HL-60/S4 (cell line): Measurements from ENCODE around the gene TOMM20L.
"Not testable (repeated sequence)": the region's sequence is repeated elsewhere in the genome, so short reads cannot be mapped to it uniquely, and the experiment has no call there.

ENCODE experiments used
- in situ Hi-C: fragments of 300-500 bp; cut with MboI; formaldehyde crosslinking; loops from 2 replicates; pipeline ENCODE4 v1.14.3; 2022; ENCODE audit warnings: low sequenced_read_pairs

Gene TOMM20L

GRCh38 chr14:58395812-58396788, at the start of gene TOMM20L:
Gene TOMM20L, plus strand, starts transcription at chr14:58395930. Its CDS starts 28 bp downstream, at chr14:58395958.
- in situ Hi-C loops, result no loop called here

DNA sequence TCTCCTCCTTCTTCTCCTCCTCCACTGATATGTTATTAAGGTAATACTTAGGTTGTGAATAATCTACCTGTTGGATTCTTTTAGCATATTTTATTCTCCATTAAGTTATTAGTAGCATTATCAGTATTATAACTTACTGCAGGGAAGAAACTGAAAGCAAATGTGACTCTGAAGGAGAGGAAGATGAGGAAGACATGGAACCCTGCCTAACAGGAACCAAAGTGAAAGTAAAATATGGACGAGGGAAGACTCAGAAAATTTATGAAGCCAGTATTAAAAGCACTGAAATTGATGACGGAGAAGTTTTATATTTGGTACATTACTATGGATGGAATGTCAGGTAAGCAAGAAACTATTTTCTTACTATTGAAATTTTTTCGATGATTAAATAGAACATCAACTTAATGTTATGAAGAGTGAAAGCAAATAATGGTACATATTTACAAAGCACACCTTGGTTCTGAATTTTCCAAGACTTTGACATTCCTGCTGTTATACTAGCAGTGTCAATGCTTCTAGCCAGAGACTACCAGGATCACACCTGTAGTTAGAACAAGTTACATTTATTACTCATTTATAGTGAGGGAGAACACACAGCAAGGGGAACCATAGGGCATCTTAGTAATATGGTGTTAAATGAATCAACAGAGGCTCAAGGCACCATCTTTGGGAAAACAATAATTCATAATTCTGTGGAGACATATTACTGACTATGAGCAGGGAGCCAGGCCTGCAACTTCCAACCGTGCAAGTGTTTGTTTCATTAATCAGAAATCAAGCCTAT, 42.0 kb upstream of the TOMM20L start:
- in situ Hi-C loops, result no loop called here

GRCh38 chr14:58354808-58355207, 40.9 kb upstream of the TOMM20L start:
- in situ Hi-C loops, result no loop called here

DNA sequence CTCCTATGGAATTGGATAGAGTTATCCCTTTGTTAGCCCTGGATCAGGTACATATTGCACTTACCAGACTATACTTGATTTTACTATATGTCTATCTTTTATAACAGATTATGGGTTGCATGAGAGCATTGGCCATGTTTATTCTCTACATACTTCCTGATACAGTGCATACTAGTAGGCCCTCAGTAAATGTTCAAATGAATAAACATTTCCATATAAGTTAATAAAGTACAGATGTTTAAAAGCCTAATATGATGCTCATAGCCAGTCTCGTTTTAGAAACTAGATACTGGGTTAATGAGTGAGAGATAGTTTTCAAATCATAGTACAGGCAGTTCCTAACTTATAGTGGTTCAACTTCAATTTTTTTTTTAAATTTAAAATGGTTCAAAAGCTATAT, 39.5 kb upstream of the TOMM20L start:
- in situ Hi-C loops, result no loop called here

GRCh38 chr14:58362272-58362671, 33.5 kb upstream of the TOMM20L start:
- in situ Hi-C loops, result not testable (repeated sequence)

- in situ Hi-C loops, result no loop called here
These were observed 32.8 kb upstream of the TOMM20L start for GRCh38 chr14:58362798-58363412.

GRCh38 chr14:58364316-58364715, 31.4 kb upstream of the TOMM20L start:
- in situ Hi-C loops, result no loop called here

DNA sequence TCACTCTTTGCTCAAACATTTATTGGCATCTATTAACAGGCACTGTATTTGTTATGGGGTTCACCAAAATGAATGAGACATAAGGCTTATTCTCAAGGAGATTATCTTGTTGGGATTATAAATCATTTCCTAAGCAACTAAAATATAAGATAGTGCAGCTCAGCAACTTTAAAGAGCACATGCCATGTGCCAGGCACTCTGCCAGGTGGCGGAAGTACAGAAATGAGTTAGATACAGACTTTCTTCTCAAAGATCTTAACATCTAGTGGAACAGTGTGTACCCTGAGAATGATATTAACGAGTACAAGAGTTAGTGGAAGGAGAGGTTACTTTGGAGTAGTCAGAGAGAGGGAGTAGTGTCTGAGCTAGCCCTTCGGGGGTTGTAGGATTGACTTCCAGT, 28.4 kb upstream of the TOMM20L start:
- in situ Hi-C loops, result no loop called here

GRCh38 chr14:58368956-58369355, 26.8 kb upstream of the TOMM20L start:
- in situ Hi-C loops, result no loop called here

DNA sequence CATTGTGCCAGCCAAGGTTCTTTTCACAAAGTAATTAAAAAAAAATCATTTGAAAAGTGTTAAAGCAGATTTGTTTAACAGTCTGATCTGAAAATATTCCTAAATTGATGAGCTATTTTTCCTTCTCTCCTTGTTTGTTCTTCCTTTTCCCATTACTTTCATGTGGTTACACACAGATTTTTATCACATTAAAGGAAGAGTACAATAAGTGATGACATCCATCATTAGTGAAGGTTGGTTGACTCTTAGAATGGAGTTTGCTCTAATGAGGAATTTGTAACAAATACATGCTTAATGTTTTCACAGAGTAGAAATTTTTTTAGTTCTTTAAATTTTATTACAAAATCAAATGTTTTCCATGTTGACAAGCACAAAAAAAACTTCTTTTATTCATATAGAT, 18.9 kb upstream of the TOMM20L start:
- in situ Hi-C loops, result no loop called here

DNA sequence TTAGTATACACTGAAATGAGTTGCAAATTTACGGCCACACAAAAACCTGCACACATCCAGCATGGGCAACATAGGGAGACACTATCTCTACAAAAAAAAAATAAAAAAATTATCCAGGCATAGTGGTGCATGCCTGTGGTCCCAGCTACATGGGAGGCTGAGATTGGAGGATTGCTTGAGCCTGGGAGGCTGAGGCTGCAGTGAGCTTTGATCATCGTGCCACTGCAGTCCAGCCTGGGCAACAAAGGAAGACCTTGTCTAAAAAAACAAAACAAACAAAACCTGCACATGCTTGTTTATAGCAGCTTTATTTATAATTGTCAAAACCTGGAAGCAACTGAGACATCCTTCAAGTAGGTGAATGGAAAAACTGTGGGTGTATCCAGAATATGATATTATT, 4.9 kb upstream of the TOMM20L start:
- in situ Hi-C loops, result no loop called here

- in situ Hi-C loops, result no loop called here
These were observed 243 bp upstream of the TOMM20L start for GRCh38 chr14:58395562-58395811.

GRCh38 chr14:58397156-58397555, 1.4 kb downstream of the TOMM20L start:
- in situ Hi-C loops, result no loop called here

GRCh38 chr14:58398495-58398894, 2.8 kb downstream of the TOMM20L start:
- in situ Hi-C loops, result no loop called here

DNA sequence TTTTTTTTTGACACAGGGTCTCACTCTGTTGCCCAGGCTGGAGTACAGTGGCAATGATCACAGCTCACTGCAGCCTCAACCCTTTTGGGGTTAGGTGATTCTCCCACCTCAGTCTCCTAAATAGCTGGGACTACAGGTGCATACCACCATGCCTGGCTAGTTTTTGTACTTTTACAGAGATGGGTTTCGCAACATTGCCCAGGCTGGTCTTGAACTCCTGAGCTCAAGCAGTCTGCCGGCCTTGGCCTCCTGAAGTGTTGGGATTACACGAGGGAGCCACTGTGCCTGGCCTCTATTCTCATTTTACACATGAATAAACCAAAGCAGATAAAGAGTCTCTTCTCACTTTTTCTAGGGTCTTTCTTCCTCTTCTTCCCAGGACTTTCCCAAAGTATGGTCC, 3.2 kb downstream of the TOMM20L start:
- in situ Hi-C loops, result no loop called here

- in situ Hi-C loops, result no loop called here
These were observed 5.9 kb downstream of the TOMM20L start for GRCh38 chr14:58401587-58401986.

DNA sequence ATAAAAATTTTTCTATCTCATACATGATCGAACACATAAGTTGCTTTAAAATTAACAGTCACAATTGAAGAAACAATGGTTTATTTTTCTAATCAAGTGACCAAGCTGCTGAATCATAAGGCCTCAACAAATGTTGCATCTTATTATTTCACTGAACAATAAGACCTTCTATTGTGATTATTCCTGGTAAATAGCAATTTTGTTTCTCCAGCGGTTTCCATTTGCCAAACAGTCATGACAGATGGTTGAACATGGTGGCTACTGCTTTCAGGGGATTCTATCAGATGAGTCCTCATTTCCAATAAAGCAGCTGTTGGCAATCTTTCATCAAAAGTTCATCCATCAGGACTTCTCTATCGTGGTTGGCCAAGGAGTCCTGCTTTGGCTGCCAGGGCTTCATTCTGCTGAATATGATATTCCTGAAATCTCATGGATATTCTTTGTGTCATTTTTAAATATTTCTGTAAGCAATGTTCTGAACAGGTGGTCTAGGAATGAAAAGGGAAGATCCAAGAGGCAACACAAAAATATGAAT, 13.0 kb downstream of the TOMM20L start:
- in situ Hi-C loops, result no loop called here

- in situ Hi-C loops, result no loop called here
These were observed 19.1 kb downstream of the TOMM20L start for GRCh38 chr14:58414845-58415244.

DNA sequence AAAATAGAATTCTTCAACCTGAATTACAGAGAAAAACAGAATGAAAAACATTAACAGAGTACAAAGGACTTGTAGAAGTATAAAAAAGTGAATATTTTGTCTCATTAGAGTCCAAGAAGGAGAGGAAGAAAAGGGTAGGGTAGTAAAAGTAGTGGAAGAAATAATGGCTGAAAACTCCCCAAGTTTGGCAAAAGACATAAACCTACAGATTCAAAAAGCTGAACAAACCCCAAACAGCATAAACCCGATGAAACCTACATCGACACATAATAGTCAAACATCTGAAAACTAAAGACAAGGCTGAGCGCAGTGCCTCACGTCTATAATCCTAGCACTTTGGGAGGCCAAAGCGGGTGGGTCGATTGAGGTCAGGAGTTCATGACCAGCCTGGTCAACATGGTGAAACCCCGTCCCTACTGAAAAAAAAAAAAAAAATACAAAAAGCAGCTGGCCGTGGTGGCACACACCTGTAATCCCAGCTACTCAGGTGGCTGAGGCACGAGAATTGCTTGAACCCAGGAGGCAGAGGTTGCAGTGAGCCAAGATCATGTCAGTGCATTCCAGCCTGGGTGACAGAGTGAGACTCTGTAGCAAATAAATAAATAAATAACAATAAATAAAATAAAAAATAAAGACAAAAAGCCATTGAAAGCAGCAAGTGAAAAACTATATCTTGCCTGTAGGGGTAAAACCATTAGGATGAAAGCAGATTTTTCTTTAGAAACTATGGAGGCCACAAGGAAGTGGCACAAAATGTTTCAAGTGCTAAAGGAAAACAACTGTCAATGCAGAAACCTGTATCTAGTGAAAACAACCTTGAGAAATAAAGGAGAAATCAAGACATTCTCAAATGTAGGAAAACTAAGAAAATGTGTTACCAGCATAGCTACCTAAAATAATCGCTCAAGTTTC, 20.2 kb downstream of the TOMM20L start:
- in situ Hi-C loops, result no loop called here

DNA sequence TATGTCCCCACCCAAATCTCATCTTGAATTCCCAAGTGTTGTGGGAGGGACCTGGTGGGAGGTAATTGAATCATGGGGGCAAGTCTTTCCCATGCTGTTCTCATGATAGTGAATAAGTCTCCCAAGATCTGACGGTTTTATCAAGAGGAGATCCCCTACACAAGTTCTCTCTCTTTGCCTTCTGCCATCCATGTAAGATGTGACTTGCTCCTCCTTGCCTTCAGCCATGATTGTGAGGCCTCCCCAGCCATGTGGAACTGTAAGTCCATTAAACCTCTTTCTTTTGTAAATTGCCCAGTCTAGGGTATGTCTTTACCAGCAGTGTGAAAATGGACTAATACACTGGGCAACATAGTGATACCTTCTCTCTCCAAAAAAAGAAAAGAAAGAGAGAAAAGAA, 21.2 kb downstream of the TOMM20L start:
- in situ Hi-C loops, result not testable (repeated sequence)
